Fibroblast of lung (primary cell): ENCODE data around the gene ZNF750.

Experiments
- EZH2 ChIP-seq: IDR thresholded peaks from 2 replicates; pipeline ENCODE4 v1.5.1; 2012; ENCODE audit warnings: low read length, control low read depth, mild to moderate bottlenecking; ENCODE audit errors: missing control alignments
- TF ChIP-seq, protein P1 (sequence below), 2 donors: IDR thresholded peaks in 1 of 2; conservative IDR thresholded peaks in 1 of 2; 1 replicate in 1 of 2; 2 replicates in 1 of 2; pipeline ENCODE4 v1.5.1; 2011 to 2012; ENCODE audit warnings: low read length in 2 of 2, control low read depth in 1 of 2, inconsistent platforms in 1 of 2, low read depth in 1 of 2, mild to moderate bottlenecking in 1 of 2

DNA sequence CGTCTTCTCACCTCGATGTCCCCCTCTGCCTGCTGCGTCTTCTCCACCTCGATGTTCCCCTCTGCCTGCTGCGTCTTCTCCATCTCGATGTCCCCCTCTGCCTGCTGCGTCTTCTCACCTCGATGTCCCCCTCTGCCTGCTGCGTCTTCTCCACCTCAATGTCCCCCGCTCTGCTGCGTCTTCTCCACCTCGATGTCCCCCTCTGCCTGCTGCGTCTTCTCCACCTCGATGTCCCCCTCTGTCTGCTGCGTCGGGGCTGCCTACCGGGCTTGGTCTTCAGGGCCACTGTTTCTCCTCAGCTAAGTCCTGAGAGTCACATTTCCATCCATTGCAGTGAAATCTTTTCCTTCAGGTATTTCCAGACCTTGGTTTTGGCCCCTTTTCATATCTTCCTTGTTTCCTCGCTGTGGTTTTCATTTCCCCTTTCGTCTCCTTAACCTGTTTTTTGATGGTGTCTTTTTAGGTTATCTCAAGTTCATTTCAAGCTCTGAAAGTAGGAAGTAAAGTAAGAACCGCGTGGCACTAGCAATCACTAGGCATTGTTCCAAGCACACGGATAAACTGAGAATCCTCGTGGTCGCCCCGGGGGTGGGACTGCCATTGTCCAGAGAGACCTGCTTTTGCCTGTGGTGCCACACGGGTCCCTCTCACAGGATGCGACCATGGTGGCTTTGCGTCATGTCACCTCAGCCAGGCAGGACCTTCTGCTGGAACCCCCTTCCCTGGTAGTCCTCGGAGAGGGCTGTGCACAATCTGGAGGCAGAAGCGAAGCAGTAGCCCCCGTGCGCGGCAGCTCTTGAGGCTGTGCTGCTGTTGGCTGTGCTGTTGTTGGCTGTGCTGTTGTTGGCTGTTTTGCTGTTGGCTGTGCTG is 9.5 kb upstream of the ZNF750 start:
- TF ChIP-seq, protein P1, sequence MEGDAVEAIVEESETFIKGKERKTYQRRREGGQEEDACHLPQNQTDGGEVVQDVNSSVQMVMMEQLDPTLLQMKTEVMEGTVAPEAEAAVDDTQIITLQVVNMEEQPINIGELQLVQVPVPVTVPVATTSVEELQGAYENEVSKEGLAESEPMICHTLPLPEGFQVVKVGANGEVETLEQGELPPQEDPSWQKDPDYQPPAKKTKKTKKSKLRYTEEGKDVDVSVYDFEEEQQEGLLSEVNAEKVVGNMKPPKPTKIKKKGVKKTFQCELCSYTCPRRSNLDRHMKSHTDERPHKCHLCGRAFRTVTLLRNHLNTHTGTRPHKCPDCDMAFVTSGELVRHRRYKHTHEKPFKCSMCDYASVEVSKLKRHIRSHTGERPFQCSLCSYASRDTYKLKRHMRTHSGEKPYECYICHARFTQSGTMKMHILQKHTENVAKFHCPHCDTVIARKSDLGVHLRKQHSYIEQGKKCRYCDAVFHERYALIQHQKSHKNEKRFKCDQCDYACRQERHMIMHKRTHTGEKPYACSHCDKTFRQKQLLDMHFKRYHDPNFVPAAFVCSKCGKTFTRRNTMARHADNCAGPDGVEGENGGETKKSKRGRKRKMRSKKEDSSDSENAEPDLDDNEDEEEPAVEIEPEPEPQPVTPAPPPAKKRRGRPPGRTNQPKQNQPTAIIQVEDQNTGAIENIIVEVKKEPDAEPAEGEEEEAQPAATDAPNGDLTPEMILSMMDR (conservative IDR thresholded peaks at IDR 0.05 in 1 of 2, IDR thresholded peaks at IDR 0.05 in 1 of 2; ENCODE audit: low read depth in 1 of 2, low read length in 2 of 2) = no peak
- TF ChIP-seq EZH2 = no peak
